Epithelial cell of prostate (primary cell): Measurements from ENCODE around the gene FBXW7.

ENCODE experiments used
- DNase-seq: peaks from one replicate; pipeline ENCODE4 v3.0.0-alpha.2; 2011; ENCODE audit warnings: low read depth, low spot score
- H3K27ac ChIP-seq: fragments of 450-650 bp; 2 replicates; pipeline ENCODE4 v1.5.1; 2017; ENCODE audit warnings: mild to moderate bottlenecking

The FBXW7 gene

DNA sequence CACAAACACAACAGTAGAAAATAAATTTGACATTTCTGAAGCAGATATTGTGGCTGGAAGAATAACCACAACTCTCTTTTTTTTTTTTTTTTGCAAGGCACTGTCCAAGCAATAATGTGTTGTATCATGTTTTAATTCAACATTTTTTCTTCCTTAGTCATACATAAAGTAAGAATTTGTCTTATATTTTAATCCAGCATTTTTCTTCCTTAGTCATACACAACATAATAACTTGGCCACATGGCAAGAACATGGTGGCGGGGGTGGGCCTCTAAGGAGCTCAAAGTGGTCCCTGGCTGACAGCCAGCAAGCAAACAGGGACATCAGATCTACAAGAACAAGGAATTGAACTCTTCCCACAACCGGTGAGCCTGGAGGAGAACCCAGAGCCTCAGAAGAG, 20.2 kb downstream of the FBXW7 start:
- no peak for DNase-seq
- H3K27ac ChIP-seq: peak overlapping the region; percentile 28

DNA sequence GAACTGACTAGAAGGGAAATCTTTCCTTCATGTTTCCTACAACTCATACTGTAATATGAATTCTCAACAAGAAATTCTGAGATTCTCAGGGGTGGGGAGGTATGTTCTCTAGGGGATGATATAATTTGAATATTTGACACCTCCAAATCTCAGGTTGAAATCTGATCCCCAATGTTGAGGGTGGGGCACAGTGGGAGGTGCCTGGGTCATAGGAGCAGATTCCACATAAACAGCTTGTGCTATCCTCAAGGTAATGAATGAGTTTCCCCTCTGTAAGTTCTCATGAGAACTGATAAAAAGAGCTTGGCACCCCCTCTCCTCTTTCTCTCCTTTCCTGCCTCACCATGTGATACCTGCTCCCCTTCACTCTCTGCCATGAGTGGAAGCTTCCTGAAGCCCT, 21.5 kb downstream of the FBXW7 start:
- DNase-seq: no peak
- no peak overlapping the region for H3K27ac ChIP-seq

DNA sequence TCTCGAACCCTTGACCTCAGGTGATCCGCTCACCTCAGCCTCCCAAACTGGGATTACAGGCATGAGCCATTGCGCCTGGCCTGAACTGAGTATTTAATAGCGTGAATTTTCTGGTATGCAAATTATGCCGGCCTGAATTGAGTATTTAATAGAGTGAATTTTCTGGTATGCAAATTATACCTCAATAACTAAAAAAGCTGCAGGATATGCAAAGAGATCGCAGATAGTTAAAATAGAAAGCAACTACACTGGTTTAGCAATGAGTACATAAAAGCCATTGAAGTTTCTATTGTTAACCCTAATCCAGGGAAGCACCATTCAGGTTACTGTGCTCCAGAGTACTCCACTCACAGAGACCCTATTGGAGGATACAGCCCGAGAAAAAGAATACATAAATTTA, 22.8 kb downstream of the FBXW7 start:
- H3K27ac ChIP-seq: no peak overlapping the region
- no peak for DNase-seq

DNA sequence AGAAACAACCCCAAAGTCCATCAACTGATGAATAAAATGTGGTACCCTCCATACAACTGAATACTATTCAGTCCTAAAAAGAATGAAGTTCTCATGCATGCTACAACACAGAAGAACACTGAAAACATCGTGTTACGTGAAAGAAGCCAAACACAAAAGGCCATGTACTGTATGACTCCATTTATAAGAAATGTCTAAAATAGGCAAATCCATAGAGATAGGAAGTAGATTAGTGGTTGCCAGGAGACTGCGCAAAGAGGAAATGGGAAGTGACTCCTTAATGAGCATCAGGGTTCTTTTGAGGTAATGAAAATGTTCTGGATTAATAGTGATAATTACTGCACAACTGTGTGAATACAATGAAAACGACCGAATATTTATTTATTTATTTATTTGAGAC, 23.4 kb downstream of the FBXW7 start:
- H3K27ac ChIP-seq: no peak overlapping the region

DNA sequence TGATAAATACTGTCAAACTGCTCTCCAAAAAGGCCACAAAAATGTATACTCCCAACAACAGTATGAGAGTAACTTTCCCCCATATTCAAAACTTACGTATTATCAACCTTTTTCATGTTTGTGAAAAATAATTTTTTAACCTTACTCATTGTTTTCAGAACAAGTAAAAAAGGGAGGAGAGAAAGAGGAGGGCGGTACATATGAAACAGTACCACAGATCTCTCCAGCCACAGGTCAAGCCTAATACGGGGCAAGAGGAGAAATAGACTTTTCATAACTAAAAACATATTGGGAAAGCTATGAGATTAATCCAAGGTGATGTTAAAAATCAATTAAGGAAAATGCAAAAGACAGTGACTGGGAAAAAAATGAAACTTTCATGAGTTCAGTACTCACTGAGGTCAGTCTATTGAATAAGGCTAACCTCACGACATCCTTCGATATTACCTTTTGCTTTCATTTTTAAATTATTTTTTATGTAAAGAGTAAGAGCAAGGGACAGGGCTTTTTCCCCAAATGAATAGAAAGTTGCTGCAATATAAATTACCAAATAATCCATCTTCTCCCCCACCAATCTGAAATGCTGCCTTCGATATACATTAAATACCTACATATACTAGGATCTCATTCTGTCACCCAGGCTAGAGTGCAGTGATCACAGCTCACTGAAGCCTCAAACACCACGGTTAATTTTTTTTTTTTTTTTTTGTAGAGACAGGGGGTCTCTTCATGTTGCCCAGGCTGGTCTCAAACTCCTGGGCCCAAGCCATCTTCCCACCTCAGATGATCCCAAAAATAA, 25.3 kb downstream of the FBXW7 start:
- H3K27ac ChIP-seq: no peak overlapping the region
- no peak for DNase-seq

More for the DNA sequence above, 23.4 kb downstream of the FBXW7 start:
- DNase-seq: no peak

DNA sequence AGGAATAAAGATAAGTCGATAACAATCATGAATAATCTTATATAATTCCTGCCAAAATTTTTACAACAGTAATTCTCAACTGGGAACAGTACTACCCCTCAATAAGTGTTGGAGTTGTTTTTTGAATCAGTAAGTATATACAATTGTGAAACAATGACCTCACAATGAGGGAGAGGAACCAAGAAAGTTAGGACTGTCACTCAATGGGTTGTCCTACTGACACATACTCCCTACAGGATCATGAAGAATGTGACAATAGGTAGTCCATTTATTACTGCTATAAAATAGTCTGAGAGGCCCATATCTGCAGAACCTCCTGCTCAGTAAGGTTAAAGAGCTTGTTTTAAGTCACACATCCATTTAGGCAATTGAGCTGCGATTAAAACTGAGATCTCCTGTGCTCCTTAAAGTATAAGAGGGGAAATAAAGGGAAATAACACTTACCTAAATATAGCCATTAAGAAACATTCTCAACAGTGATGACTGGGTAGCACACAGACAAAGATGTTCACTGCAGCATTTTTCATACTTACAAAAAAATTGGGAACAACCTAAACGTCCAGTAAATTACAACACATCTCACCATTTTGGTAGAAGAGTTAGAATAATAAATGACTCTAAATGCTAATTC, 26.2 kb downstream of the FBXW7 start:
- DNase-seq: no peak
- no peak overlapping the region for H3K27ac ChIP-seq

DNA sequence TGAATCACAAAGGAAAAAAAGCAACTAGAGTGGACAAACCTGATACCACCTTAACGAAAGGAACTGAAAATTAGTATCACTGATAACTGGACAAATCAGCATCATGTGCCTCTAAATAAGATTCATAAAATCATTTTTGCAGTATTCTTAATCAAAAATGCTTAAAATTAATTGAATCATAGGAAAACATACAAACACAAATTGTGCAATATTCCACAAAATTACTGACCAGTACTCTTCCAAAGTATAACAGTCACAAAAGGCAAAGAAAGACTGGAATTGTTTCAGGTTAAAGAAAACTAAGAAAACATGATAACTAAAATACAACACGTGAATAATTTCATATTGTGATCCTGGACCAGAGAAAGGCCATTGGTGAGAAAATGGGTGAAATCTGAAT, 27.1 kb downstream of the FBXW7 start:
- no peak overlapping the region for H3K27ac ChIP-seq
- no peak for DNase-seq

DNA sequence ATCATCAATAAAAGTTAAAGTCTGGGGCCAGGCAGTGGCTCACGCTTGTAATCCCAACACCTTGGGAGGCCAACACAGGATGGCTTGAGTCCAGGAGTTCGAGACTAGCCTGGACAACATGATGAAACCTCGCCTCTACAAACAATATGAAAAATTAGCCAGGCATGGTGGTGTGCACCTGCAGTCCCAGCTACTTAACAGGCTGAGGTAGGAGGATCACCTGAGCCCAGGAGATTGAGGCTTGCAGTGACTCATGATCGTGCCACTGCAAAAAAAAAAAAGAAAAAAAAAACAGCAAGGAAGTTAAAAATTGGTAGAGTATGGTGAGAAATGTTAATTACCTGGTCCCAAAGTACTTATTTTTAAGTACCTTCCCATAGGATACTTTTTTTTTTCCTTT, 27.5 kb downstream of the FBXW7 start:
- DNase-seq: no peak

DNA sequence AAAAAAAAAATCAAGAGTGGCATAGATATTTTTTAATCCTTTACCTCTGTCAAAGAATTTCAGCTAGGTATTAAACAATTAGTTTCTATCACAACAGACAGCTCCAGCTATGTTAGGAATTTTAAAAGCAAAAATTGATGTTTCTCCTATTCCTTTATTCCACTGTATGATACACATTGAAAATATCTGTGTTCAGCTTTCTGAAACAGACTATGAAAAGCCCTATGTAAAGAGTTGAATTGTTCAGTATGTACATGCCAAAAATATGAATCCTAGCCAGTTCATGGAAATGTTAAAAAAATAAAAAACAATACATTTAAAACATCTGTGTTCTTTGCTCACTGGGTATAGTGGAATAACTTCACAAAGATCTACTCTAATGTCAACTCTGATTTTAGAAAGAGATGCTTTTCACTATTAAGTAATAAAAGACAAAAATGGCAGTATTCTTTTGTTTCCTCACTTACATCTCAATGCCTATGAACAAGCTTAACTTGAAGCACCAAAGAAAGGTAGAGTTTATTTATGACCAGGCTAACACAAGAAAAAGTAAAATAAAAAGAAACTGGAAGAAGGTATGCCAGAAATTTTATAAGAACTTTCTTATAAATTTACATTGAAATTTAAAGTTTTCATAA, 32.1 kb downstream of the FBXW7 start:
- no peak overlapping the region for H3K27ac ChIP-seq
- DNase-seq: no peak

More for the DNA sequence above, 27.5 kb downstream of the FBXW7 start:
- no peak overlapping the region for H3K27ac ChIP-seq

DNA sequence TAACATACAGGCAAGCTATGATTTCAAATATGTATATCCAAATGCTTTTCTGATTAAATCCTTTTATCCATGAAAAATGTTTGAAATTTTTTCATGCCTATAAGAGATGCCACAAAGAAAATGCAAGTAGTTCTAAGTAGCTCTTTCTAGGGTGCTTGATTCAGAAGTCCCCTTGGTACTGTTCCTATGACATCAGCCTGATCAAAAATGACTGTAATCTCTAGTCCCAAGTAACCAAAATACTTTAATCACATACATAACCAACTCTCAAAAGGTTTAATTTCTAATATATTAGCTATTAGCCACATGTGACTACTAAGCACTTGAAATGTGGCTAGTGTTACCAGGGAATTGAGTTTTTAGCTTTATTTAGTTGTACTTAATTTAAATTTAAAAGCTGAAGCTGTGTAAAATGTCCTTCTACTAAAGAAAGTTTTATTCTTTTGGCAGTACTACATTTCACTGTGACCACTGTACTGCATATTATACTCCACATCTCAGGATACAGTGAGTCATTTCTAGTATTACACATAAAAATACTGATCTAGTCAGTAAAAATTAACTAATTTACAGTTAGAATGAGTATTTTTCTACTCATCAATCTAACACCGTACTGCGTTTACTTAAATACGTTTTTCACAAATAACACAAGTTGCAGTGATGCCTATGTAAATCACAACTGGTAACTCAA, 33.9 kb downstream of the FBXW7 start:
- no peak overlapping the region for H3K27ac ChIP-seq
- DNase-seq: no peak

DNA sequence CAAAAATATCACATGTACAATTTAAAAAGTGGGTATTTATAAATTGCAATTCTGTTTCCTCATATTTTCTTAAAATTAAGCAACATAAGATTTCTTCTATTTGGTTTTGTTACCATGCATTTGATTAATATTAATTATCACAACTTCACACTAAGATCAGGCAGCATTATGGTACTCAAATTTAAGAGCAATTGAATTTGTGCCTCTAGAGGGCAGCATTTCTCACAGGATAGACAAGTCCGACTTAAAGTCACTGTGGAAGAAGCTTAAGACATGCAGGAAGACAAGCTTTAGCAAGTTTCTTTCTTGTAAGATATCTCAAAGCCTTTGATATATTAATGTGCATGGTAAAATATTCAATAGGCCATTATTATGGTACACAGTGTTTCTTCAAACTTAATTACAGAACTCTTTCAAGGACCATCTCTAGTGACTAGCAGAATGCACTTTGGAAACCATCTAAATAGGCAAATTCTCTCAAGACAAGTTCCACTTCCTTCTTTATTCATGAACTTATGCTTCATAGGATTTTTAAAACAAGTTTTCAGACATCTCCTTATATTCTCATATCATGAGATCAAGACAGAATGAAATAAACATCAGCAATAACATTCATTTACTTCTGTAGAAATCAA, 35.0 kb downstream of the FBXW7 start:
- peak; percentile 54 for DNase-seq

DNA sequence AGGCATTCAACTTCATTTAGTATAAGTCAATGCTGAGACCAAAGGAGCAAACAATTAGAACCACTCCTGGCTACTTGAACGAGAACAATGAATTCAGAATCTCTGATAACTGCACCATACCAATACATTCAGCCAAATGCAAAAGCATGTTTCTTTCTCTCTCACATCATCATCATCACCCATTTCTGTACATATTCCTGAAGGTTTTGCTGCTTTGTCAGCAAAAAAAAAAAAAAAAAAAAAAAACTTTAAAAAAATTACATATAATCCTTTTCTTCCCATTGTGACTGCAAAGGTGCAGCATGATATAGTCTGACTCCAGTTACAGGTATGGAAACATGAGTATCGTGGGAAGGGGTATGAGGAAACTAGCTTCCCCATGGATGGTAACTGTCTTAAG, 35.6 kb downstream of the FBXW7 start:
- no peak for DNase-seq
- no peak overlapping the region for H3K27ac ChIP-seq

More for the DNA sequence above, 35.0 kb downstream of the FBXW7 start:
- peak overlapping the region; percentile 2 for H3K27ac ChIP-seq

DNA sequence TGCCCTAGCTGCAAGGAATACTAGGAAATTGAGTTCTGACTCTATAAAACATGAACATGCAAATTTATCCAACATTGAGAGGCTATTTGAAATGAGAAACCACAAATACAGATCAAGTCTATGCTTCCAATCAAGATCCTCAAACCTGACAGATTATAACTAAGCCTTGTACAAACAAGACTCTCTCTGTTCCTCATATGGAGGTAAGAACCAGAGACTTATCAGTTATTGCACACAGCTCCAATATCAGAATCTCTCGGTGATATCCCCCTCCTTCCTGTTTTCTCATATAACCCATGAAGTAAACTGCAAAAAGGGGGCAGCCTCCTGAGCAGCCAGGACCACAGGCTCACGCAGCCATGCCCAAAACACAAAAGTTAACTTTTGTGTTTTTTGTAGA, 36.5 kb downstream of the FBXW7 start:
- DNase-seq: no peak

DNA sequence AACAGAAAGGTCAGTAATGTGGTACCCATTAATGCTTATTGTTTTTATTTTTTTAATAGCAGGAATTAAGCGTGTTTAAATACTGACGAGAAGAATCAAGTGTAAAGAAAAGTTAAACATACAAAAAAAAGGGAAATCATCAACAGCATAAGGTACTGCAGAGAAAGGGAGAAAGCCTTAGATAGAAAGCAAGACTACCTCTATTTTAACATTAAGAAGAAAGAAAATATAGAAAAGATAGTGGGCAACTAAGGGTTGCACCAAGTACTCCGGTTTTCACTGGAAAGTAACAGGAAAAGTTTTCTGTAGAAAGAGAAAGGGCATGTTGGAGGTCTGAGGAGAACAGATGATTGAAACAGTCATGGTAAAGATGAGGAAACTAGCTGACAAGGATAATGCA, 41.9 kb downstream of the FBXW7 start:
- no peak for DNase-seq
- no peak overlapping the region for H3K27ac ChIP-seq

More for the DNA sequence above, 36.5 kb downstream of the FBXW7 start:
- H3K27ac ChIP-seq: no peak overlapping the region

DNA sequence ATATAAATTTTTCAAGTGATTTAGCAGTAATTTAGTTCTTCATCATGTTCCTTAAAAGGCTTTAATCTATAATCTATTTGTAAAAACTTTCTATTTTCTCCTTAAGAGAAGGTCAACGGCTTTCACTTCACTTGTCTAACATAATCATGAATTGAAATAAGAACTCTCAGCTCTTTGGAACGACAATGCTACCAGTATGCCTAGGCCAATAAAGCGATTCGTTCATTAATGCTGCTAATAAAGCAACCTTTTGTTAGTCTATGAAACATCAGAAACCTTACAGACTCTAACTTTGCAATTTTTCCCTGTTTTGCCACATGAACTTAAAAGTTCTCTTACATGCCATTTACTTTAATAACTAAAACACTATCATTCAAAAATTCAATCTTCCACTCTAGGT, 47.6 kb downstream of the FBXW7 start:
- no peak for DNase-seq
- no peak overlapping the region for H3K27ac ChIP-seq

DNA sequence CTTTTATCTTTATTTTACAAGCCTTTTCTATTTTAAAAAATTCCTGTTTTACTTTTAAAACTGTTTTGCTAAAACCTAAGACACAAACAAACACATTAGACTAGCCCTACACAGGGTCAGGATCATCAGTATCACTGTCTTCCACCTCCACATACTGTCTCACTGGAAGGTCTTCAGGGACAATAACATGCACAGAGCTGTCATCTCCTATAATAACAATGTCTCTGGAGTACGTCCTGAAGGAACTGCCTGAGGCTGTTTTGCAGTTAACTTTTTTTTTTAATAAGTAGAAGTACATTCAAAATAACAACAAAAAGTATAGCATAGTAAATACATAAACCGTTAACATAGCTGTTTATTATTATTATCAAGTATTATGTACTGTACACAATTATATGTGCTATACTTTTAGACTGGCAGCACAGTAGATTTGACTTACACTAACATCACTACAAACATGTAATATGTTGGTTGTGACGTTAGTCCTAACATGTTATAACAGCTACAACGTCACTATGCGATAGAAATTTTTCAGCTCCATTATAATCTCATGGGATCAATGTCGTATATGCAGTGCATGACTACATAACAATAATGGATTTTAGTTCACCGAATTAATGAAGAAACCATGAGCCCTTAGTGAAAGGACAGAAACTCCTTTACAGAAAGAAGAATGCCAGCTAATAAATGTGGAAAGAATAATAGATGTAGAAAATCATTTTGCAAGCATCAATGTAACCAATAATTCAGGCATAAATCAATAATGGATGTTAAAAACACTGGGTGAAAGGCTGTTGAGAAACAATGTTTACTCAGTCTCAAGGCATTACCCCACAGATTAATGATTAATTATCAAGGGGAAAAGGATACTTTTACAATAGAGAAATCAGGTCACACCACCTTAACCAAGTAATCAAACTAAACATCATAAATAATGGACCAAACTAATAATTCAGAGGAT, 49.2 kb downstream of the FBXW7 start:
- DNase-seq: no peak
- H3K27ac ChIP-seq: peak overlapping the region; percentile 21

DNA sequence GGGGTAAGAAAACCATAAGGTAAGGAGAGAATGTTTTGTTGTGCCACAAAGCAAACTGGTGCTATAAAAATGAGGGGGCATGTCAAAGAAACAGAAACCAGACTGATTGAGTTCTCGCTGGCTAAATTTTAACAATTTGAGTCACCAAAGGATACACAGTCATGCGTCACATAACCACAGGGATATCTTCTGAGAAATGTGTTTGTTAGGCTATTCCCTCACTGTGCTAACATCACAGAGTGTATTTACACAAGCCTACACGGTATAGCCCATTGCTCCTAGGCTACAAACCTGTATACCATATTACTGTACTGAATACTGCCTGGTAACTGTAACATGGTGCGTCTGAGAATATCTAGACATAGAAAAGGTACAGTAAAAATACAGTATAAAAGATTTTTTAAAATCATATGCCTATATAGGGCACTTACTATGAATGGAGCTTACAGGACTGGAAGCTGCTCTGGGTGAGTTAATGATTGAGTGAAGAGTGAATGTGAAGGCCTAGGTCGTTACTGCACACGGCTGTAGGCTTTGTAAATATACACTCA, 50.1 kb downstream of the FBXW7 start:
- DNase-seq: peak; percentile 63

DNA sequence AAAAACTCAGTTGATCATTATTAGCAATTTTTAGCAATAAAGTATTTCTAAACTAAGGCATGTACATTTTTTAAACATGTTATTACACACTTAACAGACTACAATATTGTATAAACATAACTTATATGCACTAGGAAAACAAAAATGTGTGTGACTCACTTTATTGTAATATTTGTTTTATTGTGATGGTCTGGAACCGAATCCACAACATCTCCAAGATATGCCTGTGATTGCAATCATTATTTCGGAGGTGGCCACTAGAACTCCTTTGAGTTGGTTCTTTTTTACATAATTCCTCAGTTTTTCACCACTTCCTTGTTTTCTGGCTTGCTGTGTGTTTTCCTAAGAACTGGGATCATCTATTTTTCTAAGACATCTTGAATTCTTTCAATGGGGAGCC, 53.7 kb downstream of the FBXW7 start:
- no peak for DNase-seq
- no peak overlapping the region for H3K27ac ChIP-seq

More for the DNA sequence above, 50.1 kb downstream of the FBXW7 start:
- peak overlapping the region; percentile 21 for H3K27ac ChIP-seq

DNA sequence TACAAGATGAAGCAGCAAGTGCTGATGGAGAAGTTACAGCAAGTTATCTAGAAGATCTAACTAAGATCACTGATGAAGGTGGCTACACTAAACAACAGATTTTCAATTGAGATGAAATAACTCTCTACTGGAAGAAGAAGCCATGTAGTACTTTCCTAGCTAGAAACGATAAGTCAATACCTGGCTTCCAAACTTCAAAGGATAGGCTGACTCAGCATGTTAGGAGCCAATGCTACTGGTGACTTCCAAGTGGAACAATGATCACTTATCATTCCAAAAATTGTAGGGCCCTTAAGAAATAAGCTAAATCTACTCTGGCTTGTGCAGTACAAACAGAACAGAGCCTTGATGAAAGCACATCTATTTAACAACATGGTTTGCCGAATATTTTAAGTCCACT, 55.0 kb downstream of the FBXW7 start:
- no peak for DNase-seq
- H3K27ac ChIP-seq: no peak overlapping the region
